GM12878 (cell line): ENCODE data around the gene SGSM2. TPM values are rescaled to one million over a fixed set of nuclear protein-coding genes. Genes with fewer than 3 reads are reported as not detected.

Experiments
- ATAC-seq: fragments of 200-7000 bp; cut with Tn5 transposase; 3 replicates; pipeline ENCODE4 v1.9.1; 2020; ENCODE audit warnings: mild to moderate bottlenecking, moderate library complexity
- BruUV-seq: library from RNA; stranded (reverse); fragments of 400-500 nt; replicated peaks from 2 replicates; lab custom pipeline; 2021; lab: Mats Ljungman, UMichigan
- CTCF ChIA-PET: fragments of 300-600 bp; sonication (Branson Sonifier 250); formaldehyde crosslinking; extraction: SDS; loops from one replicate; lab custom pipeline; 2021; ENCODE audit warnings: inconsistent platforms; lab: Yijun Ruan, JAX
- POLR2A ChIA-PET: fragments of 350-600 bp; formaldehyde crosslinking; extraction: SDS; loops from one replicate; lab custom pipeline; 2021; ENCODE audit warnings: inconsistent platforms; lab: Charles Lee
- RAD21 ChIA-PET: fragments of 300-600 bp; sonication (Branson Sonifier 250); formaldehyde crosslinking; loops from one replicate; lab custom pipeline; 2023; ENCODE audit warnings: antibody characterized with exemption; ENCODE audit not compliant: unreplicated experiment; lab: Charles Lee
- SMC1A ChIA-PET: fragments of 300-600 bp; sonication (Branson Sonifier 250); formaldehyde crosslinking; loops from one replicate; lab custom pipeline; 2023; ENCODE audit not compliant: unreplicated experiment, uncharacterized antibody; lab: Charles Lee
- DNase-seq: peaks from one replicate; pipeline ENCODE4 v3.0.0-alpha.2; 2011; ENCODE audit warnings: low read depth, low spot score
- FAIRE-seq: peaks from 3 replicates; lab custom pipeline; 2011; peaks lifted over from hg19 to GRCh38; lab: Jason Lieb, UNC
- H2AFZ ChIP-seq: 2 replicates; pipeline ENCODE4 v1.6.0; 2011; ENCODE audit warnings: low read depth, low read length, control low read depth; ENCODE audit not compliant: control insufficient read depth
- H3K27ac ChIP-seq: 2 replicates; pipeline ENCODE4 v1.5.1; 2011; ENCODE audit warnings: control low read depth; ENCODE audit not compliant: control insufficient read depth, insufficient read depth
- H3K27me3 ChIP-seq, 2 experiments: replicated peaks in 1 of 2; 2 replicates each; pipeline versions ENCODE4 v1.6.0 to v1.6.1; 2011; ENCODE audit warnings: low read length in 1 of 2; ENCODE audit not compliant: control insufficient read depth in 2 of 2, insufficient read depth in 2 of 2
- H3K36me3 ChIP-seq, 2 experiments: 2 replicates each; pipeline ENCODE4 v1.5.1; 2011; ENCODE audit warnings: low read length in 1 of 2; ENCODE audit not compliant: control insufficient read depth in 2 of 2, insufficient read depth in 2 of 2
- H3K4me1 ChIP-seq: 2 replicates; pipeline ENCODE4 v1.6.1; 2011; ENCODE audit warnings: mild to moderate bottlenecking, low read length, moderate library complexity, mixed read lengths; ENCODE audit not compliant: control insufficient read depth, insufficient read depth
- H3K4me2 ChIP-seq: 2 replicates; pipeline ENCODE4 v1.6.0; 2011; ENCODE audit warnings: control low read depth; ENCODE audit not compliant: control insufficient read depth, insufficient read depth
- H3K4me3 ChIP-seq: fragments of 200-600 bp; sonication (generic); 2 replicates; pipeline ENCODE4 v1.5.1; 2016
- H3K79me2 ChIP-seq: 2 replicates; pipeline ENCODE4 v1.6.0; 2011; ENCODE audit warnings: low read length; ENCODE audit not compliant: control insufficient read depth, insufficient read depth
- H3K9ac ChIP-seq: 2 replicates; pipeline ENCODE4 v1.8.0; 2011; ENCODE audit warnings: low read length, control low read depth, mixed read lengths; ENCODE audit not compliant: control insufficient read depth, insufficient read depth
- H3K9me3 ChIP-seq: replicated peaks from 3 replicates; pipeline ENCODE4 v1.5.1; 2011; ENCODE audit warnings: mild to moderate bottlenecking, low read length; ENCODE audit not compliant: control insufficient read depth, insufficient read depth
- H4K20me1 ChIP-seq: 2 replicates; pipeline ENCODE4 v1.6.0; 2011; ENCODE audit not compliant: control insufficient read depth, insufficient read depth
- PAX8 ChIP-seq: fragments of 450-650 bp; IDR thresholded peaks from 2 replicates; pipeline ENCODE4 v1.6.1; 2017; ENCODE audit warnings: mild to moderate bottlenecking, moderate library complexity
- SMAD5 ChIP-seq: IDR thresholded peaks from 2 replicates; pipeline ENCODE4 v1.6.1; 2016; ENCODE audit warnings: antibody characterized with exemption, low read depth
- SPI1 ChIP-seq: IDR thresholded peaks from 2 replicates; pipeline ENCODE4 v1.6.1; 2011; ENCODE audit warnings: low read depth, mild to moderate bottlenecking, low read length, moderate library complexity, borderline replicate concordance; ENCODE audit not compliant: insufficient read depth
- WGBS: methylation state at CpG from one replicate; pipeline ENCODE4 v1.1.6; 2016; ENCODE audit warnings: low lambda C conversion rate; ENCODE audit not compliant: insufficient replicate concordance, insufficient coverage; ENCODE audit errors: missing lambda C conversion rate; 5-methylcytosine and 5-hydroxymethylcytosine counted together
- in situ Hi-C: fragments of 300-500 bp; cut with MboI; formaldehyde crosslinking; loops from 9 replicates; pipeline ENCODE4 v1.14.3; 2018; ENCODE audit warnings: mixed read lengths
- intact Hi-C: fragments of 100-400 bp; cut with micrococcal nuclease; formaldehyde crosslinking; loops from one replicate; pipeline ENCODE4 v1.14.2; 2022; ENCODE audit not compliant: unreplicated experiment
- polyA plus RNA-seq, 11 experiments: library from polyadenylated mRNA; depleted of rRNA in 4 of 11; unstranded in 6 of 11; stranded (reverse) in 5 of 11; fragments of >200 nt; fragmentation: Nextera tagmentation in 4 of 11; fragmentation: Illumina TruSeq in 1 of 11; extraction: Ambion mirVana in 4 of 11; extraction: Trizol in 1 of 11; gene quantifications; 1 replicate in 1 of 11; 2 replicates in 10 of 11; pipeline versions ENCODE4 v1.2.1 to v1.2.3, GENCODE V29; 2011 to 2016; ENCODE audit warnings: inconsistent platforms in 2 of 11, missing spikeins in 2 of 11, low read depth in 1 of 11
- total RNA-seq, 4 experiments: library from RNA; depleted of rRNA in 3 of 4; stranded (reverse); fragments of >200 nt in 3 of 4; fragmentation: Illumina TruSeq in 1 of 4; extraction: Trizol in 1 of 4; gene quantifications; 2 replicates each; pipeline versions ENCODE4 v1.2.1 to v1.2.3, GENCODE V29; 2013 to 2021
- TF ChIP-seq, protein P1 (sequence below): fragments of 450-650 bp; IDR thresholded peaks from 2 replicates; pipeline ENCODE4 v1.6.1; 2017; ENCODE audit warnings: mild to moderate bottlenecking, low read depth, inconsistent platforms; ENCODE audit not compliant: poor library complexity, severe bottlenecking

The SGSM2 gene
- total and polyA plus RNA-seq, 10 of the 15 experiments (the other 5 are each of a cell fraction or from before 2014, with no cell fraction given) = 0.50 to 50.9 (median 18.5) TPM

DNA sequence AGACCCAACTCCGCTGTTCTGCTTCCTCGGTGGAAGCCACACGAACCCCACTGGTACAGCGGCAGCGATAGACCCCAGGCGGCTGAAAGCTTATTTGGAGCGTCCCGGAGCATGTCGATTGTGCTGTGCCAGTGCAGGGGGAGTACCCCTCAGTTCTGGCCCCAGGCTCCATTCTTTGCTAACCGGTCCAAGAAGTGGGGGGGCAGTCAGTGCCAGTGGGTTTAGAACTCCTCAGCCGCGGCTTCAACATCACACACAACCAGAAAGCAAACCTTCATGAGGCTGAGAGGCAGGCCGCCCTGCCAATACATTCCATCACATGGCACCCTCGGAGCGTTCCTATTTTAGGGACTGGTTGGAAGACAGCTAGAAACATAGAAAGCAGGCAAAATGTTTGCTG lies 65.2 kb downstream of the SGSM2 start:
- Histone ChIP-seq H3K36me3 (no peaks in the 10 kb centered on the region), H3K9ac (peak overlapping the region; percentile 64), H2AFZ (peak overlapping the region; percentile 67), H3K27me3 (no peaks in the 10 kb centered on the region), H3K4me2 (peak overlapping the region; percentile 80), H3K27ac (peak overlapping the region; percentile 63), H3K4me3 (peak overlapping the region; percentile 54), H3K79me2 (peaks cover 12% of the 10 kb centered on the region), H3K9me3 (no peaks in the 10 kb centered on the region), H3K4me1 (peaks cover 9% of the 10 kb centered on the region), H4K20me1 (no peaks in the 10 kb centered on the region)
- FAIRE-seq (no peak), ATAC-seq (no peak), DNase-seq (no peak)
- in situ Hi-C loops (loop anchor here (25.0 kb wide), 1 partner anchor 610 kb away; no protein-coding TSS in a partner anchor), intact Hi-C loops (loop anchor here (10.0 kb wide), 1 partner anchor 192 kb away; the partner anchor contains the start of gene PAFAH1B1)
- ChIA-PET RAD21 (interaction anchor here (1.3 to 6.7 kb wide), 4 partner anchors 10 to 308 kb away, joined by 4 to 54 read pairs (median 21); no protein-coding TSS in a partner anchor), SMC1A (interaction anchor here (2.5 to 4.8 kb wide), 3 partner anchors 10 to 20 kb away, joined by 11 to 35 read pairs (median 20); no protein-coding TSS in a partner anchor), CTCF (interaction anchor here (0.6 to 9.8 kb wide), 4 partner anchors 11 to 312 kb away, joined by 4 to 105 read pairs (median 21); no protein-coding TSS in a partner anchor), POLR2A (interaction anchor here (1.5 to 2.6 kb wide), 2 partner anchors 10 to 20 kb away, joined by 8 to 16 read pairs; no protein-coding TSS in a partner anchor)
- 42% methylated on average over 15 of the region's 15 CpGs for WGBS
- TF ChIP-seq SMAD5 = no peak
- TF ChIP-seq PAX8 = no peak
- no peak for TF ChIP-seq SPI1
- TF ChIP-seq, protein P1, sequence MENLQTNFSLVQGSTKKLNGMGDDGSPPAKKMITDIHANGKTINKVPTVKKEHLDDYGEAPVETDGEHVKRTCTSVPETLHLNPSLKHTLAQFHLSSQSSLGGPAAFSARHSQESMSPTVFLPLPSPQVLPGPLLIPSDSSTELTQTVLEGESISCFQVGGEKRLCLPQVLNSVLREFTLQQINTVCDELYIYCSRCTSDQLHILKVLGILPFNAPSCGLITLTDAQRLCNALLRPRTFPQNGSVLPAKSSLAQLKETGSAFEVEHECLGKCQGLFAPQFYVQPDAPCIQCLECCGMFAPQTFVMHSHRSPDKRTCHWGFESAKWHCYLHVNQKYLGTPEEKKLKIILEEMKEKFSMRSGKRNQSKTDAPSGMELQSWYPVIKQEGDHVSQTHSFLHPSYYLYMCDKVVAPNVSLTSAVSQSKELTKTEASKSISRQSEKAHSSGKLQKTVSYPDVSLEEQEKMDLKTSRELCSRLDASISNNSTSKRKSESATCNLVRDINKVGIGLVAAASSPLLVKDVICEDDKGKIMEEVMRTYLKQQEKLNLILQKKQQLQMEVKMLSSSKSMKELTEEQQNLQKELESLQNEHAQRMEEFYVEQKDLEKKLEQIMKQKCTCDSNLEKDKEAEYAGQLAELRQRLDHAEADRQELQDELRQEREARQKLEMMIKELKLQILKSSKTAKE = no peak
- no TSS peak for BruUV-seq
